ENCODE data around the gene KIF16B. TPM values are rescaled to one million over a fixed set of nuclear protein-coding genes. Genes with fewer than 3 reads are reported as not detected.

KIF16B gene
- total and polyA plus RNA-seq, 2 experiments from 2014 or later, result 6.5 to 11.1 TPM

- Mint-ChIP-seq H3K4me1 (no peaks in the 10 kb centered on the region), H3K9me3 (no peaks in the 10 kb centered on the region), H3K4me3 (no peak overlapping the region), H3K27me3 (ENCODE audit: insufficient read depth, low read depth, poor library complexity) (no peaks in the 10 kb centered on the region), H3K27ac (no peak overlapping the region), H3K36me3 (ENCODE audit: low read depth) (no peaks in the 10 kb centered on the region; the same call in 2 of the 3 replicates)
- no peak overlapping the region for H3K4me3 ChIP-seq
- TF ChIP-seq, protein P1, sequence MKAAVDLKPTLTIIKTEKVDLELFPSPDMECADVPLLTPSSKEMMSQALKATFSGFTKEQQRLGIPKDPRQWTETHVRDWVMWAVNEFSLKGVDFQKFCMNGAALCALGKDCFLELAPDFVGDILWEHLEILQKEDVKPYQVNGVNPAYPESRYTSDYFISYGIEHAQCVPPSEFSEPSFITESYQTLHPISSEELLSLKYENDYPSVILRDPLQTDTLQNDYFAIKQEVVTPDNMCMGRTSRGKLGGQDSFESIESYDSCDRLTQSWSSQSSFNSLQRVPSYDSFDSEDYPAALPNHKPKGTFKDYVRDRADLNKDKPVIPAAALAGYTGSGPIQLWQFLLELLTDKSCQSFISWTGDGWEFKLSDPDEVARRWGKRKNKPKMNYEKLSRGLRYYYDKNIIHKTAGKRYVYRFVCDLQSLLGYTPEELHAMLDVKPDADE (IDR thresholded peaks at IDR 0.05), result no peak
- no peak for TF ChIP-seq CREB1 (CRISPR knock-in tag; IDR thresholded peaks at IDR 0.05; ENCODE audit: low read depth)
- no peak for TF ChIP-seq ZNF114 (CRISPR knock-in tag; IDR thresholded peaks at IDR 0.05)
- no peak for TF ChIP-seq STAT1 (IDR thresholded peaks at IDR 0.05; ENCODE audit: unreplicated experiment)
- TF ChIP-seq POLR2AphosphoS5 (IDR thresholded peaks at IDR 0.05; ENCODE audit: low read depth), result no peak
- no peak for TF ChIP-seq JUNB (IDR thresholded peaks at IDR 0.05; ENCODE audit: unreplicated experiment)
- TF ChIP-seq NANOG (IDR thresholded peaks at IDR 0.05; ENCODE audit: borderline replicate concordance), result no peak
- no peak for TF ChIP-seq EZH2phosphoT487 (IDR thresholded peaks at IDR 0.05; ENCODE audit: unreplicated experiment)
- TF ChIP-seq ZNF331 (CRISPR knock-in tag; IDR thresholded peaks at IDR 0.05; ENCODE audit: low read depth), result no peak
- no peak for TF ChIP-seq CTCF (conservative IDR thresholded peaks at IDR 0.05; ENCODE audit: low read depth in 2 of 2)
- TF ChIP-seq EZH2 (IDR thresholded peaks at IDR 0.05; ENCODE audit: low read depth, unreplicated experiment), result no peak
- TF ChIP-seq, protein P2, sequence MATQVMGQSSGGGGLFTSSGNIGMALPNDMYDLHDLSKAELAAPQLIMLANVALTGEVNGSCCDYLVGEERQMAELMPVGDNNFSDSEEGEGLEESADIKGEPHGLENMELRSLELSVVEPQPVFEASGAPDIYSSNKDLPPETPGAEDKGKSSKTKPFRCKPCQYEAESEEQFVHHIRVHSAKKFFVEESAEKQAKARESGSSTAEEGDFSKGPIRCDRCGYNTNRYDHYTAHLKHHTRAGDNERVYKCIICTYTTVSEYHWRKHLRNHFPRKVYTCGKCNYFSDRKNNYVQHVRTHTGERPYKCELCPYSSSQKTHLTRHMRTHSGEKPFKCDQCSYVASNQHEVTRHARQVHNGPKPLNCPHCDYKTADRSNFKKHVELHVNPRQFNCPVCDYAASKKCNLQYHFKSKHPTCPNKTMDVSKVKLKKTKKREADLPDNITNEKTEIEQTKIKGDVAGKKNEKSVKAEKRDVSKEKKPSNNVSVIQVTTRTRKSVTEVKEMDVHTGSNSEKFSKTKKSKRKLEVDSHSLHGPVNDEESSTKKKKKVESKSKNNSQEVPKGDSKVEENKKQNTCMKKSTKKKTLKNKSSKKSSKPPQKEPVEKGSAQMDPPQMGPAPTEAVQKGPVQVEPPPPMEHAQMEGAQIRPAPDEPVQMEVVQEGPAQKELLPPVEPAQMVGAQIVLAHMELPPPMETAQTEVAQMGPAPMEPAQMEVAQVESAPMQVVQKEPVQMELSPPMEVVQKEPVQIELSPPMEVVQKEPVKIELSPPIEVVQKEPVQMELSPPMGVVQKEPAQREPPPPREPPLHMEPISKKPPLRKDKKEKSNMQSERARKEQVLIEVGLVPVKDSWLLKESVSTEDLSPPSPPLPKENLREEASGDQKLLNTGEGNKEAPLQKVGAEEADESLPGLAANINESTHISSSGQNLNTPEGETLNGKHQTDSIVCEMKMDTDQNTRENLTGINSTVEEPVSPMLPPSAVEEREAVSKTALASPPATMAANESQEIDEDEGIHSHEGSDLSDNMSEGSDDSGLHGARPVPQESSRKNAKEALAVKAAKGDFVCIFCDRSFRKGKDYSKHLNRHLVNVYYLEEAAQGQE (IDR thresholded peaks at IDR 0.05; ENCODE audit: unreplicated experiment), result no peak
- TF ChIP-seq, protein P3, sequence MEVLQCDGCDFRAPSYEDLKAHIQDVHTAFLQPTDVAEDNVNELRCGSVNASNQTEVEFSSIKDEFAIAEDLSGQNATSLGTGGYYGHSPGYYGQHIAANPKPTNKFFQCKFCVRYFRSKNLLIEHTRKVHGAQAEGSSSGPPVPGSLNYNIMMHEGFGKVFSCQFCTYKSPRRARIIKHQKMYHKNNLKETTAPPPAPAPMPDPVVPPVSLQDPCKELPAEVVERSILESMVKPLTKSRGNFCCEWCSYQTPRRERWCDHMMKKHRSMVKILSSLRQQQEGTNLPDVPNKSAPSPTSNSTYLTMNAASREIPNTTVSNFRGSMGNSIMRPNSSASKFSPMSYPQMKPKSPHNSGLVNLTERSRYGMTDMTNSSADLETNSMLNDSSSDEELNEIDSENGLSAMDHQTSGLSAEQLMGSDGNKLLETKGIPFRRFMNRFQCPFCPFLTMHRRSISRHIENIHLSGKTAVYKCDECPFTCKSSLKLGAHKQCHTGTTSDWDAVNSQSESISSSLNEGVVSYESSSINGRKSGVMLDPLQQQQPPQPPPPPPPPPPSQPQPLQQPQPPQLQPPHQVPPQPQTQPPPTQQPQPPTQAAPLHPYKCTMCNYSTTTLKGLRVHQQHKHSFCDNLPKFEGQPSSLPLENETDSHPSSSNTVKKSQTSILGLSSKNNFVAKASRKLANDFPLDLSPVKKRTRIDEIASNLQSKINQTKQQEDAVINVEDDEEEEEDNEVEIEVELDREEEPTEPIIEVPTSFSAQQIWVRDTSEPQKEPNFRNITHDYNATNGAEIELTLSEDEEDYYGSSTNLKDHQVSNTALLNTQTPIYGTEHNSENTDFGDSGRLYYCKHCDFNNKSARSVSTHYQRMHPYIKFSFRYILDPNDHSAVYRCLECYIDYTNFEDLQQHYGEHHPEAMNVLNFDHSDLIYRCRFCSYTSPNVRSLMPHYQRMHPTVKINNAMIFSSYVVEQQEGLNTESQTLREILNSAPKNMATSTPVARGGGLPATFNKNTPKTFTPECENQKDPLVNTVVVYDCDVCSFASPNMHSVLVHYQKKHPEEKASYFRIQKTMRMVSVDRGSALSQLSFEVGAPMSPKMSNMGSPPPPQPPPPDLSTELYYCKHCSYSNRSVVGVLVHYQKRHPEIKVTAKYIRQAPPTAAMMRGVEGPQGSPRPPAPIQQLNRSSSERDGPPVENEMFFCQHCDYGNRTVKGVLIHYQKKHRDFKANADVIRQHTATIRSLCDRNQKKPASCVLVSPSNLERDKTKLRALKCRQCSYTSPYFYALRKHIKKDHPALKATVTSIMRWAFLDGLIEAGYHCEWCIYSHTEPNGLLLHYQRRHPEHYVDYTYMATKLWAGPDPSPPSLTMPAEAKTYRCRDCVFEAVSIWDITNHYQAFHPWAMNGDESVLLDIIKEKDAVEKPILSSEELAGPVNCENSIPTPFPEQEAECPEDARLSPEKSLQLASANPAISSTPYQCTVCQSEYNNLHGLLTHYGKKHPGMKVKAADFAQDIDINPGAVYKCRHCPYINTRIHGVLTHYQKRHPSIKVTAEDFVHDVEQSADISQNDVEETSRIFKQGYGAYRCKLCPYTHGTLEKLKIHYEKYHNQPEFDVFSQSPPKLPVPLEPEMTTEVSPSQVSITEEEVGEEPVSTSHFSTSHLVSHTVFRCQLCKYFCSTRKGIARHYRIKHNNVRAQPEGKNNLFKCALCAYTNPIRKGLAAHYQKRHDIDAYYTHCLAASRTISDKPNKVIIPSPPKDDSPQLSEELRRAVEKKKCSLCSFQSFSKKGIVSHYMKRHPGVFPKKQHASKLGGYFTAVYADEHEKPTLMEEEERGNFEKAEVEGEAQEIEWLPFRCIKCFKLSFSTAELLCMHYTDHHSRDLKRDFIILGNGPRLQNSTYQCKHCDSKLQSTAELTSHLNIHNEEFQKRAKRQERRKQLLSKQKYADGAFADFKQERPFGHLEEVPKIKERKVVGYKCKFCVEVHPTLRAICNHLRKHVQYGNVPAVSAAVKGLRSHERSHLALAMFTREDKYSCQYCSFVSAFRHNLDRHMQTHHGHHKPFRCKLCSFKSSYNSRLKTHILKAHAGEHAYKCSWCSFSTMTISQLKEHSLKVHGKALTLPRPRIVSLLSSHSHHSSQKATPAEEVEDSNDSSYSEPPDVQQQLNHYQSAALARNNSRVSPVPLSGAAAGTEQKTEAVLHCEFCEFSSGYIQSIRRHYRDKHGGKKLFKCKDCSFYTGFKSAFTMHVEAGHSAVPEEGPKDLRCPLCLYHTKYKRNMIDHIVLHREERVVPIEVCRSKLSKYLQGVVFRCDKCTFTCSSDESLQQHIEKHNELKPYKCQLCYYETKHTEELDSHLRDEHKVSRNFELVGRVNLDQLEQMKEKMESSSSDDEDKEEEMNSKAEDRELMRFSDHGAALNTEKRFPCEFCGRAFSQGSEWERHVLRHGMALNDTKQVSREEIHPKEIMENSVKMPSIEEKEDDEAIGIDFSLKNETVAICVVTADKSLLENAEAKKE (CRISPR knock-in tag; IDR thresholded peaks at IDR 0.05), result no peak
- no peaks in the 10 kb centered on the region for H4K20me1 ChIP-seq (replicated peaks; ENCODE audit: insufficient read depth)
- no peak overlapping the region for H2AFZ ChIP-seq
- DNase-seq (ENCODE audit: low spot score) (no peak), ATAC-seq (no peak)
- H3K27ac ChIP-seq (ENCODE audit: low read depth), result no peak overlapping the region
- no peaks in the 10 kb centered on the region for H3F3A ChIP-seq (replicated peaks; ENCODE audit: low read depth)
- H3K27me3 ChIP-seq (ENCODE audit: insufficient read depth), result no peaks in the 10 kb centered on the region
- H3K36me3 ChIP-seq (ENCODE audit: insufficient read depth), result no peaks in the 10 kb centered on the region
- no peaks in the 10 kb centered on the region for H3K9me2 ChIP-seq (ENCODE audit: insufficient read depth)
- no peaks in the 10 kb centered on the region for H3K79me2 ChIP-seq (replicated peaks; ENCODE audit: insufficient read depth)
- H3K4me1 ChIP-seq (ENCODE audit: insufficient read depth), result no peaks in the 10 kb centered on the region
- H3K4me2 ChIP-seq, result no peak overlapping the region
Measured at GRCh38 chr20:16311756-16312155, 261.5 kb downstream of the KIF16B start.

All from GM23338 (cell line).